HepG2 (cell line): ENCODE data around the gene FCGR1A.
"Not testable (repeated sequence)": the region's sequence is repeated elsewhere in the genome, so short reads cannot be mapped to it uniquely, and the experiment has no call there.

Source experiments
- NFATC3 ChIP-seq: sonication (generic); formaldehyde crosslinking; IDR thresholded peaks from 2 replicates; pipeline ENCODE4 v1.5.1; 2020; ENCODE audit warnings: mild to moderate bottlenecking, missing genetic modification reagents
- PHB2 ChIP-seq: fragments of 450-650 bp; IDR thresholded peaks from 2 replicates; pipeline ENCODE4 v1.6.1; 2018; ENCODE audit not compliant: partially characterized antibody
- SMC3 ChIP-seq: IDR thresholded peaks from 2 replicates; pipeline ENCODE4 v1.6.1; 2011; ENCODE audit warnings: low read length, improper control_type of control experiment
- TF ChIP-seq, protein P1 (sequence below), 2 experiments: IDR thresholded peaks; 2 replicates each; pipeline ENCODE4 v1.6.1; 2011 to 2012; ENCODE audit warnings: low read length in 2 of 2, borderline replicate concordance in 1 of 2, low read depth in 1 of 2, mild to moderate bottlenecking in 1 of 2, moderate library complexity in 1 of 2
- TF ChIP-seq, protein P2 (sequence below): sonication (generic); formaldehyde crosslinking; IDR thresholded peaks from 2 replicates; pipeline ENCODE4 v1.5.0; 2020; ENCODE audit warnings: mild to moderate bottlenecking, missing genetic modification reagents, moderate library complexity

DNA sequence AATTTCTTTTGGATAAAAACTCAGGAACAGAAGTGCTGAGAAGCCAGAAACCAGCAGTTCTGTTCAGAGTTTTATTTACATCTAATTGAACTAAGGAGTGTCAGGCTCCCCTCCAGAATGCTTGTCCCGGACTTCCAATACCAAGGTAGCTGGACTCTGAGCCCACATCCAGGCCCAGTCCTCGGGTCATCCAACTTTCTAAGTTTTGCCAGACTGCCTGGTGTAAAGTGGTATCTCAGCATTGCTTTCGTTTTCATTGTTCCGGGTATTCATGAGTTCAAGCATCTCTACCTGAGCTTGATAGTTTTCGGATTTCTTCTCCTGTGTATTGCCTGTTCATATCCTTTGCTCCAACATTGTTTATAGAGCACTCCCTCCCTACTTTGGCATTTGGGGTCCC, 37.9 kb downstream of the FCGR1A start:
- TF ChIP-seq, protein P1, sequence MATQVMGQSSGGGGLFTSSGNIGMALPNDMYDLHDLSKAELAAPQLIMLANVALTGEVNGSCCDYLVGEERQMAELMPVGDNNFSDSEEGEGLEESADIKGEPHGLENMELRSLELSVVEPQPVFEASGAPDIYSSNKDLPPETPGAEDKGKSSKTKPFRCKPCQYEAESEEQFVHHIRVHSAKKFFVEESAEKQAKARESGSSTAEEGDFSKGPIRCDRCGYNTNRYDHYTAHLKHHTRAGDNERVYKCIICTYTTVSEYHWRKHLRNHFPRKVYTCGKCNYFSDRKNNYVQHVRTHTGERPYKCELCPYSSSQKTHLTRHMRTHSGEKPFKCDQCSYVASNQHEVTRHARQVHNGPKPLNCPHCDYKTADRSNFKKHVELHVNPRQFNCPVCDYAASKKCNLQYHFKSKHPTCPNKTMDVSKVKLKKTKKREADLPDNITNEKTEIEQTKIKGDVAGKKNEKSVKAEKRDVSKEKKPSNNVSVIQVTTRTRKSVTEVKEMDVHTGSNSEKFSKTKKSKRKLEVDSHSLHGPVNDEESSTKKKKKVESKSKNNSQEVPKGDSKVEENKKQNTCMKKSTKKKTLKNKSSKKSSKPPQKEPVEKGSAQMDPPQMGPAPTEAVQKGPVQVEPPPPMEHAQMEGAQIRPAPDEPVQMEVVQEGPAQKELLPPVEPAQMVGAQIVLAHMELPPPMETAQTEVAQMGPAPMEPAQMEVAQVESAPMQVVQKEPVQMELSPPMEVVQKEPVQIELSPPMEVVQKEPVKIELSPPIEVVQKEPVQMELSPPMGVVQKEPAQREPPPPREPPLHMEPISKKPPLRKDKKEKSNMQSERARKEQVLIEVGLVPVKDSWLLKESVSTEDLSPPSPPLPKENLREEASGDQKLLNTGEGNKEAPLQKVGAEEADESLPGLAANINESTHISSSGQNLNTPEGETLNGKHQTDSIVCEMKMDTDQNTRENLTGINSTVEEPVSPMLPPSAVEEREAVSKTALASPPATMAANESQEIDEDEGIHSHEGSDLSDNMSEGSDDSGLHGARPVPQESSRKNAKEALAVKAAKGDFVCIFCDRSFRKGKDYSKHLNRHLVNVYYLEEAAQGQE (IDR thresholded peaks at IDR 0.05; ENCODE audit: borderline replicate concordance in 1 of 2, low read depth in 1 of 2, low read length in 2 of 2), result not testable (repeated sequence)
- not testable (repeated sequence) for TF ChIP-seq PHB2; NFATC3 (CRISPR knock-in tag); SMC3
- TF ChIP-seq, protein P2, sequence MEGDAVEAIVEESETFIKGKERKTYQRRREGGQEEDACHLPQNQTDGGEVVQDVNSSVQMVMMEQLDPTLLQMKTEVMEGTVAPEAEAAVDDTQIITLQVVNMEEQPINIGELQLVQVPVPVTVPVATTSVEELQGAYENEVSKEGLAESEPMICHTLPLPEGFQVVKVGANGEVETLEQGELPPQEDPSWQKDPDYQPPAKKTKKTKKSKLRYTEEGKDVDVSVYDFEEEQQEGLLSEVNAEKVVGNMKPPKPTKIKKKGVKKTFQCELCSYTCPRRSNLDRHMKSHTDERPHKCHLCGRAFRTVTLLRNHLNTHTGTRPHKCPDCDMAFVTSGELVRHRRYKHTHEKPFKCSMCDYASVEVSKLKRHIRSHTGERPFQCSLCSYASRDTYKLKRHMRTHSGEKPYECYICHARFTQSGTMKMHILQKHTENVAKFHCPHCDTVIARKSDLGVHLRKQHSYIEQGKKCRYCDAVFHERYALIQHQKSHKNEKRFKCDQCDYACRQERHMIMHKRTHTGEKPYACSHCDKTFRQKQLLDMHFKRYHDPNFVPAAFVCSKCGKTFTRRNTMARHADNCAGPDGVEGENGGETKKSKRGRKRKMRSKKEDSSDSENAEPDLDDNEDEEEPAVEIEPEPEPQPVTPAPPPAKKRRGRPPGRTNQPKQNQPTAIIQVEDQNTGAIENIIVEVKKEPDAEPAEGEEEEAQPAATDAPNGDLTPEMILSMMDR (CRISPR knock-in tag), result not testable (repeated sequence)
